ENCODE data around the gene TCF4.

DNA sequence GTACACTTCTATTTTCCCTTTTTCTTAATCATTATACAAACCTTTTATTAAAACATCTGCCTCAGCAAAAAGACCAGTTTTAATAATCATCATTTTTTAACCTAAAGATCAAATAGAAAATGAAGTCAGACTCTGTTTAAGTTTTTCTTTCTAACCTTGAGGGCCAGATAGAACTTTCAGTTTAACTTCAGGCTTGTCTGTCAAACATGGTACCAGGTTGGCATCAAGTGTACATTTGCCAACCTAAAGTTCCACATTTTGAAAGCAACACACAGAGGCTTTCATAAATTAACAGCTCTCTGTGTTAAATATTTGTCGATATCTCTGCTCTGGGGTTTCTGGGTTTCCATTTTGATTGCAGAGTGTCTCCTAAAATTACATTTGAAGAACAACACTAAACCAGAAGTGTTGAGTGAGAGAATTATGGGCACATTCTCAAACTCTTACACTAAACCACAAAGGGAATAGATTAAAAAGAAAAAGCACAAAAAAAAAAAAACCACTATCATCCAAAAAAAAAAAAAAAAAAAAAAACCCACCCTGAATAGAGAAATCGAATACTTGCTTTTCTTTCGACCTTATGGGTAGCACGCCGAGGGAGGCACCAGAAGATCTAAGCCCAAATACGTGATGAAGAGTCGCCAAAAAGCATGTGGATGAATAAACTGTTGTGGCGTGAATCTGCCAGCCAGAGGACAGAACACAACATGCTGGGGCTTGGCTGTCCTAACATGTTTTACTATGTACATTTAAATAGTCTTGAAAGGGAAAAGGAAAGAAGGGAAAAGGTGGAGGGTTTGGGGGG, 166.2 kb downstream of the TCF4 start:
- TF ChIP-seq, protein P1, sequence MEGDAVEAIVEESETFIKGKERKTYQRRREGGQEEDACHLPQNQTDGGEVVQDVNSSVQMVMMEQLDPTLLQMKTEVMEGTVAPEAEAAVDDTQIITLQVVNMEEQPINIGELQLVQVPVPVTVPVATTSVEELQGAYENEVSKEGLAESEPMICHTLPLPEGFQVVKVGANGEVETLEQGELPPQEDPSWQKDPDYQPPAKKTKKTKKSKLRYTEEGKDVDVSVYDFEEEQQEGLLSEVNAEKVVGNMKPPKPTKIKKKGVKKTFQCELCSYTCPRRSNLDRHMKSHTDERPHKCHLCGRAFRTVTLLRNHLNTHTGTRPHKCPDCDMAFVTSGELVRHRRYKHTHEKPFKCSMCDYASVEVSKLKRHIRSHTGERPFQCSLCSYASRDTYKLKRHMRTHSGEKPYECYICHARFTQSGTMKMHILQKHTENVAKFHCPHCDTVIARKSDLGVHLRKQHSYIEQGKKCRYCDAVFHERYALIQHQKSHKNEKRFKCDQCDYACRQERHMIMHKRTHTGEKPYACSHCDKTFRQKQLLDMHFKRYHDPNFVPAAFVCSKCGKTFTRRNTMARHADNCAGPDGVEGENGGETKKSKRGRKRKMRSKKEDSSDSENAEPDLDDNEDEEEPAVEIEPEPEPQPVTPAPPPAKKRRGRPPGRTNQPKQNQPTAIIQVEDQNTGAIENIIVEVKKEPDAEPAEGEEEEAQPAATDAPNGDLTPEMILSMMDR (IDR thresholded peaks at IDR 0.05) = no peak
- no peak for TF ChIP-seq POLR2A (IDR thresholded peaks at IDR 0.05)
- no peak for TF ChIP-seq POLR2AphosphoS5 (IDR thresholded peaks at IDR 0.05)

Data from suprapubic skin (tissue), 4 donors.